Fibroblast of lung (primary cell): ENCODE data around the gene OST4.

Experiments used
- EZH2 ChIP-seq: IDR thresholded peaks from 2 replicates; pipeline ENCODE4 v1.5.1; 2012; ENCODE audit warnings: low read length, control low read depth, mild to moderate bottlenecking; ENCODE audit errors: missing control alignments
- TF ChIP-seq, protein P1 (sequence below), 2 donors: IDR thresholded peaks in 1 of 2; conservative IDR thresholded peaks in 1 of 2; 1 replicate in 1 of 2; 2 replicates in 1 of 2; pipeline ENCODE4 v1.5.1; 2011 to 2012; ENCODE audit warnings: low read length in 2 of 2, control low read depth in 1 of 2, inconsistent platforms in 1 of 2, low read depth in 1 of 2, mild to moderate bottlenecking in 1 of 2

DNA sequence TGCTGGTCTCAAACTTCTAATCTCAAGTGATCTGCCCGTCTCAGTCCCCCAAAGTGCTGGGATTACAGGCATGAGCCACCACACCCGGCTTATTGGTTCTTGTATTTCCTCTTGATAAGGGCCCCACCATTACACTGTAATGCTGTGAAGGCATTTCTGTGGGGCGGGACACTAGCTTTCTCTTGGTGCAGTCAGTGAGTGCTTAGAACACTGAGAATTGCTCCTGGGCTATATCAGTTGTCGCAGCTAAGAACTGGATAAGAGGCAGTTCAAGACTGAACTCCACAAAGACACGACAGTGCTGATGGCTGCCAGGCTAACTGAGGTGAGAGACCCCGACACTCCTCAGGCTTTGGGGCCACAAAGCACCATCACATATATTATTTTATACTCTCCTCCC, 17.2 kb upstream of the OST4 start:
- no peak for TF ChIP-seq EZH2
- TF ChIP-seq, protein P1, sequence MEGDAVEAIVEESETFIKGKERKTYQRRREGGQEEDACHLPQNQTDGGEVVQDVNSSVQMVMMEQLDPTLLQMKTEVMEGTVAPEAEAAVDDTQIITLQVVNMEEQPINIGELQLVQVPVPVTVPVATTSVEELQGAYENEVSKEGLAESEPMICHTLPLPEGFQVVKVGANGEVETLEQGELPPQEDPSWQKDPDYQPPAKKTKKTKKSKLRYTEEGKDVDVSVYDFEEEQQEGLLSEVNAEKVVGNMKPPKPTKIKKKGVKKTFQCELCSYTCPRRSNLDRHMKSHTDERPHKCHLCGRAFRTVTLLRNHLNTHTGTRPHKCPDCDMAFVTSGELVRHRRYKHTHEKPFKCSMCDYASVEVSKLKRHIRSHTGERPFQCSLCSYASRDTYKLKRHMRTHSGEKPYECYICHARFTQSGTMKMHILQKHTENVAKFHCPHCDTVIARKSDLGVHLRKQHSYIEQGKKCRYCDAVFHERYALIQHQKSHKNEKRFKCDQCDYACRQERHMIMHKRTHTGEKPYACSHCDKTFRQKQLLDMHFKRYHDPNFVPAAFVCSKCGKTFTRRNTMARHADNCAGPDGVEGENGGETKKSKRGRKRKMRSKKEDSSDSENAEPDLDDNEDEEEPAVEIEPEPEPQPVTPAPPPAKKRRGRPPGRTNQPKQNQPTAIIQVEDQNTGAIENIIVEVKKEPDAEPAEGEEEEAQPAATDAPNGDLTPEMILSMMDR (conservative IDR thresholded peaks at IDR 0.05 in 1 of 2, IDR thresholded peaks at IDR 0.05 in 1 of 2; ENCODE audit: low read depth in 1 of 2, low read length in 2 of 2) = no peak
